ENCODE data around the gene C9orf72.

- TF ChIP-seq CTCF (IDR thresholded peaks at IDR 0.05; ENCODE audit: insufficient read depth, low read length, poor library complexity, severe bottlenecking) (no peak), EZH2phosphoT487 (conservative IDR thresholded peaks at IDR 0.05; ENCODE audit: low read length) (no peak)
These were observed 15.0 kb downstream of the C9orf72 start for GRCh38 chr9:27558307-27558706.
